BJ (cell line): ENCODE data around the gene TBC1D12. TPM values are rescaled to one million over a fixed set of nuclear protein-coding genes. Genes with fewer than 3 reads are reported as not detected.

Source experiments
- CTCF ChIA-PET: fragments of 350-600 bp; formaldehyde crosslinking; extraction: SDS; loops from one replicate; lab custom pipeline; 2021; ENCODE audit warnings: antibody characterized with exemption, inconsistent platforms; lab: Yijun Ruan, JAX
- POLR2A ChIA-PET: fragments of 300-600 bp; sonication (Branson Sonifier 250); formaldehyde crosslinking; extraction: SDS; loops from one replicate; lab custom pipeline; 2021; ENCODE audit warnings: antibody characterized with exemption; lab: Charles Lee
- DNase-seq: peaks from one replicate; pipeline ENCODE4 v3.0.0-alpha.2; 2011; ENCODE audit warnings: low read depth
- H3K27me3 ChIP-seq: 2 replicates; pipeline ENCODE4 v1.6.0; 2011; ENCODE audit warnings: low read length; ENCODE audit not compliant: control insufficient read depth, insufficient read depth
- H3K36me3 ChIP-seq: 2 replicates; pipeline ENCODE4 v1.5.1; 2011; ENCODE audit warnings: low read length; ENCODE audit not compliant: control insufficient read depth, insufficient read depth
- H3K4me3 ChIP-seq: 2 replicates; pipeline ENCODE4 v1.5.1; 2011; ENCODE audit warnings: low read depth, mild to moderate bottlenecking, control low read depth, low read length
- CTCF ChIP-seq: IDR thresholded peaks from 2 replicates; pipeline ENCODE4 v1.5.1; 2011; ENCODE audit warnings: low read depth, mild to moderate bottlenecking, control low read depth, inconsistent platforms, low read length, moderate library complexity; ENCODE audit not compliant: insufficient read depth
- polyA plus RNA-seq: library from polyadenylated mRNA; depleted of rRNA; stranded (reverse); fragments of >200 nt; gene quantifications from 2 replicates; pipeline ENCODE4 v1.2.3, GENCODE V29; 2011

Gene TBC1D12
- polyA plus RNA-seq, 1 experiment = 2.3 TPM

GRCh38 chr10:94461503-94461902, 59.2 kb downstream of the TBC1D12 start:
- POLR2A ChIA-PET = no interaction called here
- no peak overlapping the region for H3K4me3 ChIP-seq
- no peak for TF ChIP-seq CTCF
- CTCF ChIA-PET = no interaction called here
- no peaks in the 10 kb centered on the region for H3K36me3 ChIP-seq
- H3K27me3 ChIP-seq = no peaks in the 10 kb centered on the region
- no peak for DNase-seq

DNA sequence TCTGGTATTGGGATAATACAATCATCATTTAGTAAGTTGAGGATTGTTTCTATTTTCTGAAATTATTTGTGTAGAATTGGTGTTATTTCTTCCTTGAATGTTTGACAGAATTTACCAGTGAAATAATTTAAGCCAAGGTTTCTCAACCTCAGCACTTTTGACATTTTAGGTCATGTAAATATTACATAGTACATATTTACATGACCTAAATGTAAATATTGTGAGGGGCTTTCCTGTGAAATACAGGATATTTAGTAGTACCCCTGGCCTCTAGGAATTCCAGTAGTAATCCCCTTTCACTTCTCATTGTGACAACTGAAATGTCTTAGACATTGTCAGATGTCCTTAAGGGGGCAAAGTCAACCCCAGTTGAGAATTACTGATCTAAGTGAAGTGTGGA, 59.8 kb downstream of the TBC1D12 start:
- TF ChIP-seq CTCF = no peak
- ChIA-PET CTCF (no interaction called here), POLR2A (no interaction called here)
- no peak overlapping the region for H3K4me3 ChIP-seq
- no peaks in the 10 kb centered on the region for H3K27me3 ChIP-seq
- H3K36me3 ChIP-seq = no peaks in the 10 kb centered on the region
- DNase-seq = no peak

DNA sequence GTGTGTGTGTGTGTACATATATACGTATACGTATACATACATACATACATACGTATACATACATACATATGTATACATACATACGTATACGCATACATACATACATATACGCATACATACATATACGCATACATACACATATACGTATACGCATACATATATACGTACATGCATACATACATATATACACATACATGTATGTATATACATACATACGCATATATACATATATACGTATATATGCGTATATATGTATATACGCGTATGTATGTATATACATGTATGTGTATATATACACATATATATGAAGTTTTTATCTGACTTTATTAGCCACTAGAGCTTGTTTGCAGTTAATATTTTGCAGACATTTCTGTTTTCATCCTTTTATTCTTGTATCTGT, 63.3 kb downstream of the TBC1D12 start:
- Histone ChIP-seq H3K4me3 (no peak overlapping the region), H3K27me3 (no peaks in the 10 kb centered on the region), H3K36me3 (no peaks in the 10 kb centered on the region)
- CTCF ChIA-PET = interaction anchor here (0.6 to 1.2 kb wide), 2 partner anchors 13 to 22 kb away, joined by 3 read pairs; no protein-coding TSS in a partner anchor
- no peak for DNase-seq
- no peak for TF ChIP-seq CTCF
- POLR2A ChIA-PET = no interaction called here

DNA sequence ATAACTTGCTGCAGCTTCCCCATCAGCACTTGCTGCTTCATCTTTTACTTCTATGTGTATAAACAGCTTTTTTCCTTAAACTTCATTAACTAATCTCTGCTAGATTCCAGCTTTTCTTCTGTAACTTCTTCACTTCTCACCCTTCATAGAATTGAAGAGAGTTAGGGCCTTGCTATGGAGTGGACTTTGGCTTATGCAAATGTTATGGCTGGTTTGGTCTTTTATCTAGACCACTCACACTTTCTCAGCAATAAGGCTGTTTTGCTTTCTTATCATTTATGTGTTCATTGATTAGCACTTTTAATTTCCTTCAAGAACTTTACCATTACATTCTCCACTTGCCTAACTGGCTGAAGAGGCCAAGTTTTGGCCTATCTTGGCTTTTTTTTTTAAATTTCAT, 79.1 kb downstream of the TBC1D12 start:
- no peak for DNase-seq
- ChIA-PET CTCF (no interaction called here), POLR2A (no interaction called here)
- TF ChIP-seq CTCF = no peak
- H3K4me3 ChIP-seq = no peak overlapping the region
- no peaks in the 10 kb centered on the region for H3K36me3 ChIP-seq
- H3K27me3 ChIP-seq = no peaks in the 10 kb centered on the region

GRCh38 chr10:94483970-94484369, 81.6 kb downstream of the TBC1D12 start:
- ChIA-PET CTCF (interaction anchor here (0.6 kb wide), 1 partner anchor 40 kb away, joined by 3 read pairs; no protein-coding TSS in a partner anchor), POLR2A (no interaction called here)
- no peak for TF ChIP-seq CTCF
- no peaks in the 10 kb centered on the region for H3K27me3 ChIP-seq
- H3K4me3 ChIP-seq = no peak overlapping the region
- H3K36me3 ChIP-seq = no peaks in the 10 kb centered on the region
- no peak for DNase-seq
